Measurements from ENCODE around the gene ABHD17C.

Gene ABHD17C

DNA sequence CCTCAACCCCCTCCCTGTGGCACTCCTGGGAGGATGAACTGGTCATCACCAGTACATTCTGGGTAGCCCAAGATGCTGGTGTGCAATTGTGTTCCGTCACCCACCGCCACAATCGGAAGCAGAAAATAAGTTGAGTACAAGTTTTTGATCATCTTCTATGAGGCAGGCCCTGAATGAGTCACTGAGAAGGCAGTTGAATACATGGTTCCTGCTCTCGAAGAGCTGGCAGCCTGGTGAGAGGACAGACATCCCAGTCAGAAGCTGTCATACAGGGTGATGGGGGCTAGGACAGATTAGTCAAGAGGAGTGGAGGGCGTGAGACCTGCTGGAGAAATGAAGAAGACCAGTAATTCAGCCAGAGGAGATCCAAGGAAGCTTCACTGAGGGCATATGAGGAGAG is 90.2 kb downstream of the ABHD17C start:
- Histone ChIP-seq H3K27me3 (replicated peaks; ENCODE audit: insufficient read depth, low read length) (peaks cover 10% of the 10 kb centered on the region), H3K36me3 (replicated peaks; ENCODE audit: insufficient read depth, low read length) (no peaks in the 10 kb centered on the region), H3K9ac (ENCODE audit: low read length) (no peak overlapping the region), H3K9me2 (replicated peaks; ENCODE audit: insufficient read depth, low read length) (no peaks in the 10 kb centered on the region), H3K79me2 (ENCODE audit: low read length) (no peaks in the 10 kb centered on the region), H3F3A (ENCODE audit: insufficient read depth, low read length) (no peaks in the 10 kb centered on the region), H3K9me3 (replicated peaks; ENCODE audit: insufficient read depth, low read length) (no peaks in the 10 kb centered on the region), H3K27ac (ENCODE audit: low read length) (no peak overlapping the region), H3K4me3 (ENCODE audit: low read length) (no peak overlapping the region), H3K4me2 (ENCODE audit: low read depth, low read length) (no peak overlapping the region), H3K4me1 (ENCODE audit: low read length) (no peaks in the 10 kb centered on the region), H4K20me1 (ENCODE audit: insufficient read depth, low read length) (no peaks in the 10 kb centered on the region), H2AFZ (ENCODE audit: low read length) (no peak overlapping the region)
- DNase-seq: no peak
- TF ChIP-seq EZH2phosphoT487 (IDR thresholded peaks at IDR 0.05; ENCODE audit: low read length) (no peak), EZH2 (optimal IDR thresholded peaks at IDR 0.05; ENCODE audit: low read depth, low read length) (no peak), CTCF (IDR thresholded peaks at IDR 0.05; ENCODE audit: low read length) (no peak)

- Histone ChIP-seq H3K27me3 (replicated peaks; ENCODE audit: insufficient read depth, low read length) (peaks cover 4% of the 10 kb centered on the region; the same call in 1 of the 2 replicates), H3K4me2 (ENCODE audit: low read depth, low read length) (no peak overlapping the region), H2AFZ (ENCODE audit: low read length) (no peak overlapping the region), H3K4me1 (ENCODE audit: low read length) (no peaks in the 10 kb centered on the region), H3K4me3 (ENCODE audit: low read length) (no peak overlapping the region), H3K27ac (ENCODE audit: low read length) (no peak overlapping the region), H4K20me1 (ENCODE audit: insufficient read depth, low read length) (no peaks in the 10 kb centered on the region), H3K9me3 (replicated peaks; ENCODE audit: insufficient read depth, low read length) (no peaks in the 10 kb centered on the region), H3K36me3 (replicated peaks; ENCODE audit: insufficient read depth, low read length) (no peaks in the 10 kb centered on the region), H3F3A (ENCODE audit: insufficient read depth, low read length) (no peaks in the 10 kb centered on the region), H3K9ac (ENCODE audit: low read length) (no peak overlapping the region), H3K79me2 (ENCODE audit: low read length) (no peaks in the 10 kb centered on the region), H3K9me2 (replicated peaks; ENCODE audit: insufficient read depth, low read length) (no peaks in the 10 kb centered on the region)
- DNase-seq: no peak
- TF ChIP-seq CTCF (IDR thresholded peaks at IDR 0.05; ENCODE audit: low read length) (no peak), EZH2 (optimal IDR thresholded peaks at IDR 0.05; ENCODE audit: low read depth, low read length) (no peak), EZH2phosphoT487 (IDR thresholded peaks at IDR 0.05; ENCODE audit: low read length) (no peak)
Observed at GRCh38 chr15:80785811-80786354, 90.8 kb downstream of the ABHD17C start.

DNA sequence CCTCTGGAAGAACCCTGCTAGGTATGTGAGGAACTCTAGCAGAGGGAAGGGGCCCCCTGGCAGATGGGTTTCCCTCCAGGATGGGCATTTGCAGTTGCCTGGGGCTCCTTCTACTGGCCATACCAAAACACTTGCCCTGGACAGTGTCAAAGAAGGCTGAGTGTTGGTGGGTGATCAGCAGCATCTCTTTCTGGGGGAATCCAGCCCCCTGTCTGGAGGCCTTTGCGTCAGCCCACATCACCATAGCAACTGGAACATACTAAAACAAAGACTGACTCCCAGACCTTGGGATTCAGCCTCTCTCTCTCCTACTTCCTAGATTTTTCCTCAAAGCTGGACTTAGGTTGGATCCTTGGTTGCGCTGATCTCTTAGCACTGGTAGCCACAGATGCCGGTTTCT is 92.2 kb downstream of the ABHD17C start:
- no peaks in the 10 kb centered on the region for H3K4me1 ChIP-seq (ENCODE audit: low read length)
- no peak overlapping the region for H2AFZ ChIP-seq (ENCODE audit: low read length)
- H3K79me2 ChIP-seq (ENCODE audit: low read length): no peaks in the 10 kb centered on the region
- no peak overlapping the region for H3K27ac ChIP-seq (ENCODE audit: low read length)
- no peaks in the 10 kb centered on the region for H4K20me1 ChIP-seq (ENCODE audit: insufficient read depth, low read length)
- no peak overlapping the region for H3K4me2 ChIP-seq (ENCODE audit: low read depth, low read length)
- H3K9me3 ChIP-seq (replicated peaks; ENCODE audit: insufficient read depth, low read length): no peaks in the 10 kb centered on the region
- H3K4me3 ChIP-seq (ENCODE audit: low read length): no peak overlapping the region
- H3K36me3 ChIP-seq (replicated peaks; ENCODE audit: insufficient read depth, low read length): no peaks in the 10 kb centered on the region
- H3K9me2 ChIP-seq (replicated peaks; ENCODE audit: insufficient read depth, low read length): no peaks in the 10 kb centered on the region
- TF ChIP-seq EZH2phosphoT487 (IDR thresholded peaks at IDR 0.05; ENCODE audit: low read length) (no peak), CTCF (IDR thresholded peaks at IDR 0.05; ENCODE audit: low read length) (no peak), EZH2 (optimal IDR thresholded peaks at IDR 0.05; ENCODE audit: low read depth, low read length) (no peak)
- DNase-seq: no peak
- H3F3A ChIP-seq (ENCODE audit: insufficient read depth, low read length): no peaks in the 10 kb centered on the region
- H3K27me3 ChIP-seq (replicated peaks; ENCODE audit: insufficient read depth, low read length): no peaks in the 10 kb centered on the region
- H3K9ac ChIP-seq (ENCODE audit: low read length): no peak overlapping the region

Measured in MM.1S (cell line).